Measurements from ENCODE around the gene BUB1B. TPM values are rescaled to one million over a fixed set of nuclear protein-coding genes. Genes with fewer than 3 reads are reported as not detected.

The BUB1B gene
- total and polyA plus RNA-seq, 4 donors, result 0.08 to 31.1 (median 0.84) TPM

DNA sequence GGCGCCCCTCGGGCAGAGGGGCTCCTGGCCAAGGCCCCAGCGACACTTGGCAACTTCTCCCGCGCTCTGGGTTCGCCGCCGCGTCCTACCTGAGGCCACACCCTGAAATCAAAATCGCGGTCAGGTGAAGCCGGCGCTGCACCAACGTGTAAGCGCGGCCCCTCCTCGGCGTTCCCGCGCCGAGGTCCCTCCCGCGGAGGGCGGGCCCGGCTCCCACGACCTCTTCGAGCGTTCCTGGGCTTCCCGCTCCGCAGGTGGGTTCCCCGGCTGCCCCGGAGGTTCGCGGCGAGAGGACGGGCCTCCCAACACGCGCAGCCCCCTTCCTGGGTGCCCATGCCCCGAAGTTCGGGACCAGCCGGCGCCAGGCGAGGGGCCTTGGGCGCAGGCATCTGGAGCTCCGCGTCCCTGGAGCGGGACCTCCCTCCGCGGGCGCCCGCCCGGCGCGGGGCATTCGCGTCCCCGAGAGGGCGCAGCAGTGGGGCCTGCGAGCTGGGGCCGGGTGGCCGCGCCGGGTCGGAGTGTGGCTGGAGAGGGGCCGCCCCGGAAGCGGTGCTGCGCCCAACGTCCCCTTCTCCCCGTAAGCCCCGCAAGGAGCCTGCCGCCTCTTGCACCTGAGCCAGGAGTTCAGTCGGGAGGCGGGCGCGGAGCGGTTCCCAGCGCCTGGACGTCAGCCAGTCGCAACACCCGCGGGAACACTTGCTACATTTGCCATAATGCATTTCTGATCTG, 91.7 kb downstream of the BUB1B start:
- TF ChIP-seq HNF4G (IDR thresholded peaks at IDR 0.05) (no peak), FOXA1 (IDR thresholded peaks at IDR 0.05) (no peak), HNF4A (conservative IDR thresholded peaks at IDR 0.05) (no peak), EGR1 (IDR thresholded peaks at IDR 0.05; ENCODE audit: low read depth in 2 of 2) (no peak)
- TF ChIP-seq, protein P1, sequence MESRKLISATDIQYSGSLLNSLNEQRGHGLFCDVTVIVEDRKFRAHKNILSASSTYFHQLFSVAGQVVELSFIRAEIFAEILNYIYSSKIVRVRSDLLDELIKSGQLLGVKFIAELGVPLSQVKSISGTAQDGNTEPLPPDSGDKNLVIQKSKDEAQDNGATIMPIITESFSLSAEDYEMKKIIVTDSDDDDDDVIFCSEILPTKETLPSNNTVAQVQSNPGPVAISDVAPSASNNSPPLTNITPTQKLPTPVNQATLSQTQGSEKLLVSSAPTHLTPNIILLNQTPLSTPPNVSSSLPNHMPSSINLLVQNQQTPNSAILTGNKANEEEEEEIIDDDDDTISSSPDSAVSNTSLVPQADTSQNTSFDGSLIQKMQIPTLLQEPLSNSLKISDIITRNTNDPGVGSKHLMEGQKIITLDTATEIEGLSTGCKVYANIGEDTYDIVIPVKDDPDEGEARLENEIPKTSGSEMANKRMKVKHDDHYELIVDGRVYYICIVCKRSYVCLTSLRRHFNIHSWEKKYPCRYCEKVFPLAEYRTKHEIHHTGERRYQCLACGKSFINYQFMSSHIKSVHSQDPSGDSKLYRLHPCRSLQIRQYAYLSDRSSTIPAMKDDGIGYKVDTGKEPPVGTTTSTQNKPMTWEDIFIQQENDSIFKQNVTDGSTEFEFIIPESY (IDR thresholded peaks at IDR 0.05), result no peak

DNA sequence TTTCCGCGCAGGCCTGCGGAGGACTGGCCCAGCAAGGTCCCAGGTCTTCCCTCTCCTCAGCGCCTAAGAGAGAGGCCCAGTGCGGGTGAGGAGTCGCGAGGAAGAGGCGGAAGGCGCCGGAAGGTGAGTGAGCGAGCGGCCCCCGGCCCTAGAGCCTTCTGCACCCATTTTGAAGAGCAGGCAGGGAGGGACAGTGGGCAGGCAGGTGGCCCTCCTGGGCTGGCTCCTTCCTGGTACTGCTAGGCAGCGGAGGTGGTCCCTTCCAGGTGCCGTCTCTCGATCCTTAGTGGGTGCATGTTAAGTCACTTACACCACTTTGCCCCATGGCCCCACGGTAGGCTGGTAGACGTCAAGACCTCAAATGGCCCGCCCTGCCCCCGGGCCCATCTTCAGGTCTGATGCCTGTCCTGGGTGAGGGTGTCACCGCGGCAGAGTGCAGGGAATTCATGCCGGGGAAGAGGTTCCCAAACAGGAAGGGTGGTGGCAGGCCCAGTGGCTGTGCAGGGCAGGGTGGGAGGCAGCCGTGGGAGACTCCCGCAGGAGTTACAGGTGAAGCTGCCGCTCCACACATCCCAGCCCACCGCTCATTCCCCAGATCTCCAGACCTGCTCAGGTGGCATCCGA, 92.4 kb downstream of the BUB1B start:
- no peak for TF ChIP-seq ATF3 (IDR thresholded peaks at IDR 0.05)
- TF ChIP-seq, protein P1 (IDR thresholded peaks at IDR 0.05), result no peak
- TF ChIP-seq YY1 (IDR thresholded peaks at IDR 0.05), result no peak
- no peak for TF ChIP-seq TAF1 (conservative IDR thresholded peaks at IDR 0.05)
- no peak for TF ChIP-seq FOXA2 (IDR thresholded peaks at IDR 0.05)
- TF ChIP-seq RAD21 (IDR thresholded peaks at IDR 0.05), result no peak
- TF ChIP-seq NR2F2 (IDR thresholded peaks at IDR 0.05), result no peak
- no peak for TF ChIP-seq MAX (IDR thresholded peaks at IDR 0.05)
- TF ChIP-seq EGR1 (IDR thresholded peaks at IDR 0.05; ENCODE audit: low read depth in 2 of 2), result no peak
- no peak for TF ChIP-seq SP1 (IDR thresholded peaks at IDR 0.05)
- H3K27ac ChIP-seq (ENCODE audit: low read depth in 1 of 2, low read length in 2 of 2), result no peak overlapping the region
- no peaks in the 10 kb centered on the region for H3K9me3 ChIP-seq (ENCODE audit: control insufficient read depth in 4 of 4, low read length in 3 of 4)
- no peaks in the 10 kb centered on the region for H3K36me3 ChIP-seq (ENCODE audit: control insufficient read depth in 4 of 4, insufficient read depth in 3 of 4, low read depth in 1 of 4, low read length in 3 of 4)
- H3K4me3 ChIP-seq (ENCODE audit: low read depth in 1 of 3, low read length in 3 of 3), result peak overlapping the region in 2 of 3 donors; percentile 46 to 55
- no peak overlapping the region for H3K9ac ChIP-seq (ENCODE audit: low read depth in 1 of 2, low read length in 2 of 2)
- H3K27me3 ChIP-seq (ENCODE audit: control insufficient read depth in 4 of 4, insufficient read depth in 4 of 4, low read length in 3 of 4), result peaks cover 0 to 4% (median under 1%) of the 10 kb centered on the region in 4 donors
- DNase-seq (ENCODE audit: low spot score), result no peak
- 44% methylated on average over 28 of the region's 28 CpGs for WGBS
- H3K4me1 ChIP-seq (ENCODE audit: control insufficient read depth in 4 of 4, insufficient read depth in 4 of 4, low read length in 3 of 4), result peaks cover 9 to 13% (median 11%) of the 10 kb centered on the region in 4 donors

More for the DNA sequence above, 91.7 kb downstream of the BUB1B start:
- Histone ChIP-seq H3K4me3 (ENCODE audit: low read depth in 1 of 3, low read length in 3 of 3) (peak overlapping the region in 2 of 3 donors; percentile 46 to 55), H3K36me3 (ENCODE audit: control insufficient read depth in 4 of 4, insufficient read depth in 3 of 4, low read depth in 1 of 4, low read length in 3 of 4) (no peaks in the 10 kb centered on the region), H3K27me3 (ENCODE audit: control insufficient read depth in 4 of 4, insufficient read depth in 4 of 4, low read length in 3 of 4) (peaks cover 0 to 4% (median under 1%) of the 10 kb centered on the region in 4 donors), H3K9ac (ENCODE audit: low read depth in 1 of 2, low read length in 2 of 2) (no peak overlapping the region), H3K27ac (ENCODE audit: low read depth in 1 of 2, low read length in 2 of 2) (no peak overlapping the region), H3K4me1 (ENCODE audit: control insufficient read depth in 4 of 4, insufficient read depth in 4 of 4, low read length in 3 of 4) (peaks cover 9 to 13% (median 11%) of the 10 kb centered on the region in 4 donors), H3K9me3 (ENCODE audit: control insufficient read depth in 4 of 4, low read length in 3 of 4) (no peaks in the 10 kb centered on the region)
- no peak for DNase-seq (ENCODE audit: low spot score)
- 3% methylated on average over 82 of the region's 82 CpGs for WGBS
